ENCODE measurements around the gene AADAC.
"Not testable (repeated sequence)": the region's sequence is repeated elsewhere in the genome, so short reads cannot be mapped to it uniquely, and the experiment has no call there.

Gene AADAC

DNA sequence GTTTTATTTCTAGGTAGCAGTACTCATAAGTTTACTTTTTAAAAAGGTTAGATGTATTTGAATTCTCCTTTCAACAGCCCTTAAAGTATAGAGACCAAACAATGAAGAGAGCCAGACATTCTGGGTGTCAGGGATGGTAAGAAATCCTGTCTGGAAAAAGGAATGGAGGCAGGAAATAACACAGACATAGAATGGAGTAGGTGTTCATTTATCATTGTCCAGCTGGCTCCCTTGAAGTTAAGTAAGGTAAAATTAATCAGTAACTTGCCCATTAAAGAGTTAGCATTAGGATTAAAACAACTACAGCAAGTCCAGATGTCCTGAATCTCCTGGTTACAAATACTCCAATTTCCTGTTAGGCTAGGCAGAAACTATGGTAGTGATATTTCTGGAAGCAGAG lies 46.0 kb downstream of the AADAC start:
- DNase-seq = no peak

DNA sequence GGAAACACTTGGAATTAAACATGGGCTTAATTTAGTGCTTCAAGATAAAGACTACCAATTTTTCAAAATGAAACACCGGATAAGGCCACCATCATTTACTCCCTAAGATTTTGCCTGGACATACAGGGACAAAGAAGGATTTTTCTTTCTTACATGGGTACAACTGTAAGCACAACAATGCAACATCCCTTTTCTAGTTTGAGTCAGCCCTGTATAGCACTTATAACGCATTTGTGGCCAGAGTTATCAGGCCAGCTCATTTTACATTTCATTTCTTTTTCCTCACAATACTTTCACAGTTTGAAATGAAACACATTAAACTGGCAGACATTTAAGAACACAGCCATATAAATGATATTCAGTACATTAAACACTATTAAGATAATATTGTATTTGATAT lies 49.7 kb downstream of the AADAC start:
- DNase-seq = no peak

DNA sequence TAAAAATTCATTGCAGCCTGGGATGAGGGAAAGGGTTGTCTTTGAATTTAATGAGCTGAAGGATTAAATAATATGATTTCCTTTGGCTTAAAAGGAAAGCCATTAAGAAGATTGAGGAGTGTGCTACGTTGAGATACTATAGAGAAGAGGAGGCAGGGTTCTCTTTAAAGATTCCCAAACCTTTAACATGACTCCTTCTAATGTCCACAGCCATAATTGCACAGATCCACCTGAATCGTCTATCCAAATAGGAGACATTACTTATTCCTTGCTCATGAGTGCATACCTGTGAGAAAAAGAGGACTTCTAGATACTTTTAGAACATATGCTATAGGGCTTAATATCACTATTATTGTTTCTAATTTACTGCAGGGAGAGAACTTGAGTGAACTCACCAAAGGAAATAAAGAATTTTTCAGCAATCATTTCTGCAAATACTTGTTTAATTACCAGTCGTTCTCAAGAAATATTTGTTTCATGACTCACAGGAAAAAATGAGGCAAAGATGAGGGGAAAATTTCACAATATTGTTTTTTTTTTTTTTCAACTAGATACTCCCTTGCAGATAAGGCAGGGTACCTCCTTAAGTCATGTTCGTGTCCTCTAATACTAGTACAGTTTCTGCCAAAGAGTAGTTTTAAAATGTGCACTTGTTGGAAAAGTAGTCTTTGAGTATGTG lies 50.6 kb downstream of the AADAC start:
- DNase-seq = no peak

DNA sequence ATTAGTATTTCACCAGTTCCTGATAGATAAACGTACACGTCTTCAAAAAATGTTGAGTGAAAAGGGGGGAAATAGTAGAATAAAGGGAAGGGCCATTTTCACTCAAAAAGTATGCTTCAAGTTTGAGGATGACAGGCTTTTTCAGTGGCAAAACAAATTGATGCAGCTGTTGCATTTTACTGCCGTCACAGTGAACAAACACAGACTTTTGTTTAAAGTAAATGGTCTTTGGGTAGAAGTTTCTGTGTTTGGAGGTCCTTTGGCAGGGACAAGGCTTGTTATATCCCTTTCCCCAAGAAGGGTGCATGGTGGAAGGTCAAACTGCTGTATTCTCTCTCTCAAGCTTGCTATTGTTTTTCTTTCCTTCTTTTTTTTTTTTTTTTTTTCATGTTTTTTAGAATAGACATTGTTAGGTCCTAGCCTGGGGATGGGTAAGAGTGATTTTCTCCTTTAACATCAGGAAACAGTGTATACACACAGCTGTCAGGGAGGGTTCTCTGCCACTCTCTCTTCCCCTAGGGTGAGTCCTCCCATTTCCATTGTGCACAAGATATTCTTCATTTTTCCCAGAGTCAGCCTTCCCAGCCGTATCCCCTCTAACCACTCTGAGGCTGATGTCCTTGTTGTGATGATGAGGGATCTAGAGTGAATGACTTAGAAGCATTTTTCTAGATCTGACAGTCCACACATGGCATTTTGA lies 52.9 kb downstream of the AADAC start:
- no peak for DNase-seq

DNA sequence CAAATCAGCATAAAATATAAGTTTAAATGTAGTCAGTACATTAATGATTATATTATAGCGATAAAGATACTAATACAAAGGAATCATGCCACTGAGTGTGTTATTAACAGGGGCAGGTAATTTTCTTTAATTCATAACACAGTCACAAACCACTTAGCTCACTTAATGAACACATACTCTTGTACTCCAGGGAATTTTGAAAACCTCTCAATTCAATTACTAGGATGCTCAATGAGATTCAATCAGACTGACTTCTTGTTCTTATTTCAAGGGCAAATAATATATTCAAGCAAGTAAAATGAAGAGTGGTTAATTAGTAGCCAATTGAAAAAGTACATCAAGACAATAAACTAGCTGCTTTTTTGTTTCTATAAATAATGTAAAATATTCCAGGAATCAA lies 53.8 kb downstream of the AADAC start:
- no peak for DNase-seq

DNA sequence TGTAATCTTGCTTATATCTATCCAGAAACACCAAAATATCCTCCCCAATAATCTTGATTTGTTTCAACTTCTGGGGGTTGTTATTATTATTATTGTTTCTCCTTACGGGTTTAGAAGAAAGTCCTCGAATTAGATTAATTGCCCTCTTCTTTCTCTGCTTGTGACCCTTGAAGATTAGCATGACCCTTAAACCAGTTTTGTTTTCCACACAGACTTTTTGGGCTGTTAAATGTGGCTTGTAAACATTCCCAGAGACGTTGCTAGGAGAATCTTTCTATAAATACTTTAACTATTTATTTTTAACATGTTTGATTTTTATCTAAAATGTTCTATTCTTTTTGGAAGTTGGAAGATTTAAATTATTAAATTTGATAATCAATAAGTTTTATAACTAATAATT lies 55.3 kb downstream of the AADAC start:
- DNase-seq = no peak

DNA sequence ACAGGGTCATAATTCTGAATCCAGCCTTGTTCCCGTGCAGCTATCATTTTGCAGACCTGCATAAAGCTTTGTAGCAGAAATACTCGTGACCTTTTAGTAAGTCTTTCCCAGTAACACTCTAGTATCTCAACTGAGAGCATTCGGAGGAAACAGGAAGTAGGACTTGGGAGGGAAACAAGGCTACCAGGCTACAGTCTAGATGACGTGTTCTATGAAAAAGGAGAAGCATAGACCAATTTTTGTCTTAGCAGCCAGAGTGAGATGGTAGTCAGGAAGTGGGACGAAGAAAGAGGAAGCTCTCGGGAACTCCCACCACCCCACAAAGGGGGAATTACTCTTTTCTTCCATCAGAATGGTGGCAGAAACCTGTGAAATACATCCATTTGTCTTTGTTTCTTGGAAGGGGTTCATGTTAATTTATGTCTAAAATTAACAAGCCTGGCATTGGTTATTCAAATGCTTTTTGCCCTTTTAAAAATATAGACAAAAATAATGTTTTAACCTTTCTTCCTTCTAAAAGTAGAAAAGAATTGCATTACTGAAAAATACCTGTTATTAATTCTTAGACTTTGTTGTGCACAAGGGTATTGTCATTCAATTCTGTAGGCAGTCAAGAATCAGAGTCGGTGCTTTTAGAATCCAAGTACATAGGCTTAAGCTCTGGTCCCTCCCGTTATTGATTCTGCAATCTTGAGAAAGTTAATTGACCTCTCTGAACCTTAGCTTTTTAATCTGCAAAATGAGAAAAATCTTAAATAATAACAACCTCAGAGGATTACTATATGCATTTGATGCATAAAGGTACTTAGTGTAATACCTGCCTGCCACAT lies 57.9 kb downstream of the AADAC start:
- DNase-seq = no peak

DNA sequence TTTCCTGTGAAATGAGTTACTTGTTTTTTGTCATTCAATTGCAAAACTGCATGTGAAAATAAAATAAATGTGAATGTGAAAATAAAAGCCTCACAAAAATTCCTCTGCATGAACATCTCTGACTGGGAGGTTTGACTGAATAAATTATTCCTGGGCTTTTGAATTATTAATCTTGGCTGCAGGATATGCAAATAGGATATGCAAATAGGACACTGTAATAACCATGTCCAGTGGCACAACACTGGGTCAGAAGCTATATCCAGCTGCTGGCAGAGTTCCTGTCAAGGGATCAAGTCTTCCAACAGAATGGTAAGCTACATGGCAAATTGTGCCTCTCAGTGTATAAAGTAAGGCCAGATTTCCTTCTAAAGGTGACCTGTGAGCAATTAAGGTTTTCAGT lies 59.5 kb downstream of the AADAC start, which contains the start of gene SUCNR1:
TSS of gene SUCNR1 (plus strand) at position 246 of the 400 bp plus-strand sequence. CDS start 6,250 bp downstream, outside the sequence.
- DNase-seq = no peak

DNA sequence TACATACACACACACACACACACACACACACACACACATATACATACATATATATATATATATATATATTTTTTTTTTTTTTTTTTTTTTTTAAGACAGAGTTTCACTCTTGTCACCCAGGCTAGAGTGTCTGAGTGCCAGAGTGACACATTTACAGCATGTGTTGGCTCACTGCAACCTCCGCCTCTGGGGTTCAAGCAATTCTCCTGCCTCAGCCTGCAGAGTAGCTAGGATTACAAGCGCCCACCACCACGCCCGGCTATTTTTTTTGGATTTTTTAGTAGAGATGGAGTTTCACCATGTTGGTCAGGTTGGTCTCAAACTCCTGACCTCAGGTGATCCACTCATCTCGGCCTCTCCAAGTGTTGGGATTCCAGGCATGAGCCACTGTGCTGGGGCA lies 60.2 kb downstream of the AADAC start:
- not testable (repeated sequence) for DNase-seq

DNA sequence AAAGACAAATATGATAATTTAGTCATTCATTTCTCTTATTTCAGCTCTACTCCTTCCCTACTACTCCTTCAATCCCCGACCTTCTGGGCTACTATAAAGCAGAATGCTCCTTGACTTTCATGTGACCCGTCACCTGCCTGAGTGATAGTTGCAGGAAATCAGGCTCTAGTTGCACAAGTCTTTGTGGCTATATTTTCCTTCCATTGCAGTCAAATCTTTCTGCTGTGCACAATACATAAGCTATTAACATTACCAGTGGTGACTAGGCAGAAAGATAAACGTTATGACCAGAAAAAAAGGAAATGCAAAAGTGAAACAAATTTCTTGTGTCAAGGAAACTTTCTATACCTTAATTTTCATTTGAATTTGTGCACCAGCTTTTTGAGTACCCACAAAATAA lies 61.8 kb downstream of the AADAC start:
- DNase-seq = no peak

DNA sequence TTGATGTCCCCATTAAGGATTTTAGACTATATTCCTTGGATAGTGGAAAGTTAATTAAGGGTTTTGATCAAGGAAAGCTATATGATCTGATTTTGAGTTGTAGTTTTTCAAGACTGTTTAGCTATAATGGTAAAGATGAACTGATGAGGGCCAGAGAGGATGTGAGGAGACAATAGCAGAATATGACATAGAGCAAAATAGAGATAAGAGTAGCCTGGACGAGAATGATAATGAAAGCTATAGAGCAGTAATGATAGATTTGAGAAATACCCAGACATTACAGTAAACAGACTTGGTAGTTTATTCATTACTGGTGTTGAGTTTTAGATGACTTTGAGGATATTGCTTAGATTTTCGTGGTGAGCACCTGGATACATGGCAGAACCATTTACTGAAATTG lies 63.4 kb downstream of the AADAC start:
- DNase-seq = no peak

Data from activated gamma-delta T cell (primary cell).